Activated effector memory CD4-positive, alpha-beta T cell treated with anti-CD3 and anti-CD28 coated beads, Interleukin-2, amount 50 U/mL, for 16 hours (primary cell): ENCODE results near the gene PCBD1.
"Not testable (repeated sequence)": the region's sequence is repeated elsewhere in the genome, so short reads cannot be mapped to it uniquely, and the experiment has no call there.

Experiments used
- DNase-seq: peaks from one replicate; pipeline ENCODE4 v3.0.0-alpha.2; 2020

PCBD1 gene

GRCh38 chr10:70861495-70862197 is 26.7 kb downstream of the PCBD1 start:
- not testable (repeated sequence) for DNase-seq

DNA sequence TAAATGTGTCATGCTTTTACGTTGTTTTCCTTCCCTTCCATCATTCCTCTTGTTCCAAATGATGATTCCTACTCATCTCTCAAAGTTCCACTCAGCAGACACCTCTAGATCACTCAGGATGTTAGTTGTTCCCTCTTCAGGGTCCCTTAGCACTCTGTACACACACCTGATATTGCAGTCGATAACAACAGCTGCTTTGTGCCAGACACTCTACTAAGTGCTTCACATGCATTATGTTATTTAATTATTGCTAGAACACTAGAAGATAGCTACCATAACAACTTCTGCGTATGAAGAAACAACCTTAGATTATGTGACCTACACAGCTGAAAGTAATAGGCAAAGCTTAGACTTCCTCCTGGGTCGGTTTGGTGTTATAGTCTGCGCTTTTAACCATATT is 29.6 kb downstream of the PCBD1 start:
- no peak for DNase-seq

GRCh38 chr10:70856454-70856853 is 31.9 kb downstream of the PCBD1 start:
- DNase-seq: no peak

DNA sequence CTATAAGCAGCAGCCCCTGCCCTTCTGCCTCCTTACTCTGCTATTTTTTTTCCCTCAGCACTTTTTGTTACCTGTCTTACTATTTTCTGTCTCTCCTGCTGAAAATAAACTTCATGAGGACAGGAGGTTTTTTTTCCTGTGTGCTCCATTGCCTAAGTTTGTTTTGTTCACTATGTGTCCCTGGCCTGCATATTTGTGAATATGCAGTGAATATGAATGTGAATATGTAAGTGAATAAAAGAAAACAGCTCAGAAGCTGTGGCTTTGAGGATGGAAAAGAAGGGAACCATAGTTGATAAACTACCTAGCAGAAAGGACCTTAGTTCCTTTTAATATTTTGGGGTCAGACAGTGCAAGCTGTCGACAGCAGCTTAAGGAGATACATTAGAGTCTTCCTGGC is 34.9 kb downstream of the PCBD1 start:
- DNase-seq: no peak

GRCh38 chr10:70853038-70853437 is 35.3 kb downstream of the PCBD1 start:
- DNase-seq: no peak

DNA sequence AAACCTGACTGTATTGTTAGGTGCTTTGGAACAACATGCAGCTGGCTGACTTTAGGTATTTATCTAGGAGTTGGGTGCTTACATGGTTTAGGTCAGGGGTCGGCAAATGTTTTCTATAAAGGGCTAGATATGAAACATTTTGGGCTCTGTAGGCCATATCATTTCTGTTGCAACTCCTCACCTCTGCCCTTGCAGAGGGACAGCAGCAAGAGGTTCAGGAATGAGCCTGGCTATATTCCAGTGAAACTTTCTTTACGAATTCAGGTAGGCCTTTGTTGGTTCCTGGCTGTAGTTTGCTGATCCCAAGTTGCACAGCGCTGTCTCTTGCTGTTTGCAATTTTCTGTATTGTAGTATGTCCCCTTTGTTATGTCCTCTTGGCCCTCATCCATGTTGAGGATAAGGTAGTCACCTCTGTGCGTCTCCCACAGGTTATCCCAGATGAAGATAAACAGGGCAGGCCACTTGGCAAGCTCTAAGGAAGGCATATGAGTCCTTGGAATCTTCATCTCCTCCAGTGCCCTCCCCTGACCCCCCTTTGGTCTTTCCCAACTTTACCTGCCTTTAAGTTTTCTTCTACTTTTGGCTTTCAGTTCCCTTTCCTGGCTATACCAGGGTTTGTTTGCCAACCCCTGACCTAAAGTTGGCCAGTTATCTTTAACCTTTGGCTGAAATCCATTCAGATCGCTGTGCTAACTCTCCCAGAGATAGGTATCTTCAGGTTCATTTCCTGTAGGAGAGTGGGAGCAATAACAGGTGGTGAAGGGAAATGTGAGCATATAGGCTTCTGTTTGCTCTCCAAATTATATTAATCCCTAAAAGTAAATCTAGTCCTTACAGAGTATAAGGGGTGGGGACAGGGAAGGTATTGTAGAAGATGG is 36.5 kb downstream of the PCBD1 start:
- DNase-seq: no peak

GRCh38 chr10:70850097-70850496 is 38.3 kb downstream of the PCBD1 start:
- no peak for DNase-seq

DNA sequence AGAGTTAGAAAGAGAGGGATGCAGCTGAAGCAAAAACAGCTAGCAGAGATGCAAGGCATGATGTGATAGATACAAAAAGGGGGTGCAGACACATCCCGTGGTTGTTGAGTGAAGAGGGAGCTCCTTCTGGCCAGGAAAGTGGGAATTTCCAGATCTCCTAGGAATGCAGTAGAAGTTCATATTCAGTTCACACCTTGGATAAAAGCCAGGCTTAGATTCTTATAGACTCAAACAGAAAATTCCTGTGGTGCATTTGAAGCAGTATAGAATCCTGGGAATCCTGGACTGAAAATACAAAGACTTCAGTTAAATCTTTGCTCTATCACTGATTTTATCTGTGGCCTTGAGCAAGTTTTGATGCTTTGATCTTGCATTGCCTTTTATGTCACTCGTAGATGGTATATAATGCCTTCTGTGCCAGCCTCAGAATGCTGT is 38.8 kb downstream of the PCBD1 start:
- no peak for DNase-seq

GRCh38 chr10:70847659-70848360 is 40.6 kb downstream of the PCBD1 start:
- DNase-seq: no peak

DNA sequence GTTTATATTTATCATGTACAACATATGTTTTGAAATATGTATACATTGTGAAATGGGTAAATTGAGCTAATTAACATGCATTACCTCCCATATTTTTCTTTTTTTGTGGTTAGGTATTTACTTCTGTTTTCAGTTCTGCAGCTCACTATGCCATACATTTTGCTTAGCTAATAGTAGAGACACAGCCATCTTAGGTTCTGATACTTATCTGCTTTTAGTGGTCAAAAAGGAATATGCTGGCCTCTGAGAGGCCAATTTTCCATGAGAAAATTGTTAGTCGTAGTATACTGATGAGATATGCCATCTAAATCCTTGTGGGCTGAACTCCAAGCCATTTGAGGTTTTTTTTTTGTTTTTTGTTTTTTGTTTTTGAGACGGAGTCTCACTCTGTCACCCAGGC is 41.6 kb downstream of the PCBD1 start:
- DNase-seq: no peak

DNA sequence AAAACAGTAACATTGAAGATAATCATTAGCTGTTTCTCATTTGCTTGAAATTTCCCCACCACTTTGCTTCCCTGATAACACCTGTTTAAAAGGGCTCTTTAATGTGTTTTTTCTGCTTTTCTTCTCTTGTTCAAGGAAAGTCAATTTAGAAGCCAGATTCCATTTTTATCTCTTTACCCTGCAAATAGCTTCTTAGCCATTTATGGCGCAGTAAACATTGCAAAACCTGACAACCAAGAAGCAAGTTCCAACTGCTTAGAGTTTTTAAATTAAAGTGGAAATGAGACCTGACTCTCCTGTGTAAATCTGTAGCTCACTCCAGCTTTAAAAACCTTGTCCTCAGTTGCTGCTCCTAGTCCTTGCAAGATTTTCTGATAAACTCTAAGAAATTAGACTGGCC is 42.5 kb downstream of the PCBD1 start:
- DNase-seq: no peak

DNA sequence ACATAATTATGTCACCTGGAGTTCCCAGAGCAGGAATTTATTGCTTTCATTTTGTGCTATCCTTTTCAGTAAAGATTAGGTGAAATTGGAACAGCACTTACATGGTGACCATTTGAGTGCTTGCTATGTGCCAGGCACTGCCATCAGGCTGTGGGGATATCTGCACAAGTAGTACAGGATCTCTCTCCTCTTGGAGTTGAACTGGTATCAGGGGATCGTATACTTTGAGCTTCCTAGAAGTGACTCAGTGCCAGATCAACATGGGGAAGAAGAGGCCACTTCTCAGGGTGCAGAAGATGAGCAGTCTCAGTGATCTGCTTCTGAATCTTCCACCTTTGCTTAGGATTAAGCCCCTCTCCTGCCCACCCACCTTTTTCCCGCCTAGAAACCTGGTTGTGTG is 43.1 kb downstream of the PCBD1 start:
- no peak for DNase-seq

GRCh38 chr10:70843776-70844489 is 44.4 kb downstream of the PCBD1 start:
- no peak for DNase-seq

DNA sequence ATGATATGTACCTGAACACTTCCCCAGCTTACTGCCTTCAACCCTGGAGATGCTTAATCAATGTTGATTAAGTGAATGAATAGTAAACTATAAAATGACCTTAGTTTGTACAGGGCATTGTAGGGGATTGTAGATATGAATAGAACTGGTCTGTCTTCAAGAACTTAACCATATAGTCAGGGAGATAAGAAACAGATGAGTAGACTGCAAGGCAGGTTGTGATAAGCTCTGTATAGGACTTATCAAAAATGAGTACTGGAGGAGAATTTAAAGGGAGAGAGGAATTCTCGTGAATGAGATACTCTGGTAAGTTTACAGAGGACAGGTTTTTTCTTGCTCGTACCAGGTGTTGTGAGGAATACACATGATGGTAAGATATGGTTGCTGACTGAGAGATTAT is 45.0 kb downstream of the PCBD1 start:
- DNase-seq: no peak

GRCh38 chr10:70840836-70841235 is 47.5 kb downstream of the PCBD1 start:
- no peak for DNase-seq

DNA sequence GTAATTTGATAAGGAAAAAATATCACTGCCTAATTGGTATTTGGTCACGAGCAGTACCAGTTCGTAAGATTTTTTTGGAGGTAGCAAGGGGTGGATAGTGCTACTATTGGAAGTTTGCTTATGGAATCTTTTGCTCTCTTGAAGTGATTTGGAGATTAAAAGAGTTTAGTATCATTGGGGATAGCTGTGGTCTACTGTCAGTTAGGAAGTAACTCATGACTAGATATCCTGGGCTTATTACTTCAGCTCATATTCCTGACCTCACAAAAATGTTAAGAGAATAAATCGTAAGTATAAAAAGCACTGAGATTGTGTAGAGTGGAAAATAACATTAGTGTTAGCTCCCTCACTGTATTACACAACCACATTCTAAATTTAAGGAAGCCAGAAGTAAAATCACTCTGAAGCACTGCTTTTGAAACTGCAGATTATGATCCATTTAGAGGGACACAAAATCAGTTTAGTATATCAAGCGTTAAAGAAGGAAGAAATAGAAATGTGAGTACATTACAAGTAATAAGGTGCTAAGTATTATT is 50.0 kb downstream of the PCBD1 start:
- no peak for DNase-seq

- DNase-seq: no peak
These were observed 50.7 kb downstream of the PCBD1 start for GRCh38 chr10:70837660-70838059.

DNA sequence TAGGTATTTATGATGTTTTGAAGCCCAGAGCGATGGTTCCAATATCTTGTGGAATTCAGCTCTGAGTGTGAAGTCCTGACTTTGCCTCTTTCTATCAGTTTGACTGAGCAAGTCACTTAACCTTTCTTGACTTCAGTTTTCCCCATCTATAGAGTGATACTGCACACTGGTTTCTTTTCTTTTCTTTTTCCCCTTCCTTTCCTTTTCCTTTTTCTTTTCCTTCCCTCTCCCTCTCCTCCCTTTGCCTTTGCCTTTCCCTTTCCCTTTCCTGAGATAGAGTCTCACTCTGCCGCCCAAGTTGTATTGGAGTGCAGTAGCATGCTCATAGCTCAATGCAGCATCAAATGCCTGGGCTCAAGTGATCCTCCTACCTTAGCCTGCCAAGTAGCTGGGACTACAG is 52.0 kb downstream of the PCBD1 start:
- no peak for DNase-seq

GRCh38 chr10:70834441-70835151 is 53.8 kb downstream of the PCBD1 start:
- DNase-seq: no peak

DNA sequence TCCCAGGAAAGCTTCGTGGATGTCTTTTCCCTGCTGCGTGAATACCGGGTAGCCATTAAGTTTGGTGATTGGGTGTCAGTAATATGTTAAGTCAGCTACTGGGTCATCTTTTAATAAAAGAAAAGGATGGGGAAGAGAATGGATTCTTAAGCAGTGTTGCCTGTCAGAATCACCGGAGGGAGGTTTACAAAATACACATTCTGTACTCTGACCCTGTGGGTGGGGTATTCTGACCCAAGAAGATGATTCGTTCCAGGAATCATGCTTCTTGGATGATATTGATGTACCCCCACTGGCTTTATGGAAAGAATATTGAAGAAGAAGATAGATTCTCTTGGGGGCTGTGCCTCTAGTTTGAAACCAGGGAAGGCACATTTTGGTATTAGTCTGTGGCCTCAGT is 54.3 kb downstream of the PCBD1 start:
- DNase-seq: no peak

- no peak for DNase-seq
These were observed 54.8 kb downstream of the PCBD1 start for GRCh38 chr10:70833601-70834000.
